RWPE1 (cell line): ENCODE measurements around the gene PDE11A.
"Not testable (repeated sequence)": the region's sequence is repeated elsewhere in the genome, so short reads cannot be mapped to it uniquely, and the experiment has no call there.

ENCODE experiments used
- CTCF ChIA-PET: fragments of 350-600 bp; sonication (Branson Sonifier 250); formaldehyde crosslinking; extraction: SDS; loops from one replicate; lab custom pipeline; 2021; lab: Yijun Ruan, JAX
- POLR2A ChIA-PET: fragments of 400-600 bp; formaldehyde crosslinking; extraction: SDS; loops from one replicate; lab custom pipeline; 2020; ENCODE audit warnings: antibody characterized with exemption; ENCODE audit not compliant: low non-redundant PET; lab: Yijun Ruan, JAX
- DNase-seq: peaks from one replicate; pipeline ENCODE4 v3.0.0; 2012; ENCODE audit warnings: low spot score
- H3K27ac ChIP-seq: fragments of 450-650 bp; 2 replicates; pipeline ENCODE4 v1.5.1; 2017
- CTCF ChIP-seq: fragments of 450-650 bp; conservative IDR thresholded peaks from 2 replicates; pipeline ENCODE4 v1.5.1; 2017; ENCODE audit warnings: low read depth, mild to moderate bottlenecking

The PDE11A gene

GRCh38 chr2:178105566-178105965 is 33.0 kb upstream of the PDE11A start:
- TF ChIP-seq CTCF: no peak
- H3K27ac ChIP-seq: no peak overlapping the region
- POLR2A ChIA-PET: no interaction called here
- CTCF ChIA-PET: interaction anchor here (0.6 to 1.1 kb wide), 4 partner anchors 9 to 310 kb away, joined by 3 to 5 read pairs (median 4); no protein-coding TSS in a partner anchor
- DNase-seq: no peak

GRCh38 chr2:178101321-178102079 is 28.9 kb upstream of the PDE11A start:
- ChIA-PET CTCF (interaction anchor here (0.6 kb wide), 1 partner anchor 33 kb away, joined by 3 read pairs; no protein-coding TSS in a partner anchor), POLR2A (no interaction called here)
- H3K27ac ChIP-seq: no peak overlapping the region
- DNase-seq: peak; percentile 38
- TF ChIP-seq CTCF: no peak

GRCh38 chr2:178093471-178093870 is 20.9 kb upstream of the PDE11A start:
- DNase-seq: no peak
- H3K27ac ChIP-seq: no peak overlapping the region
- TF ChIP-seq CTCF: no peak
- ChIA-PET POLR2A (no interaction called here), CTCF (no interaction called here)

- POLR2A ChIA-PET: no interaction called here
- H3K27ac ChIP-seq: no peak overlapping the region
- no peak for DNase-seq
- TF ChIP-seq CTCF: no peak
- CTCF ChIA-PET: no interaction called here
These were observed 16.2 kb upstream of the PDE11A start for GRCh38 chr2:178088774-178089270.

GRCh38 chr2:178084273-178084672 is 11.7 kb upstream of the PDE11A start:
- no peak for TF ChIP-seq CTCF
- POLR2A ChIA-PET: no interaction called here
- CTCF ChIA-PET: no interaction called here
- no peak overlapping the region for H3K27ac ChIP-seq
- no peak for DNase-seq

GRCh38 chr2:178082408-178083045 is 9.9 kb upstream of the PDE11A start:
- POLR2A ChIA-PET: no interaction called here
- no peak for TF ChIP-seq CTCF
- H3K27ac ChIP-seq: no peak overlapping the region
- CTCF ChIA-PET: interaction anchor here (0.6 kb wide), 1 partner anchor 211 kb away, joined by 3 read pairs; no protein-coding TSS in a partner anchor
- no peak for DNase-seq

DNA sequence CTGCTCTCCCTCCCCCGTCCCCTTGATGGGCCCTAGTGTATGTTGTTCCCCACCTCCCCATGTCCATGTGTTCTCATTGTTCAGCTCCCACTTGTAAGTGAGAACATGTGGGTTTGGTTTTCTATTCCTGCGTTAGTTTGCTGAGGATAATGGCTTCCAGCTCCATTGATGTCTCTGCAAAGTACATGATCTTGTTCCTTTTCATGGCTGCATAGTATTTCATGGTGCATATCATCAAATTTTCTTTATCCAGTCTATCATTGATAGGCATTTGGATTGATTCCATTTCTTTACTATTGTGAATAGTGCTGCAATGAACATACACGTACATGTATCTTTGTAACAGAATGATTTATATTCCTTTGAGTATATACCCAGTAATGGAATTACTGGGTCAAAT is 6.7 kb upstream of the PDE11A start:
- POLR2A ChIA-PET, H3K27ac ChIP-seq, DNase-seq: not testable (repeated sequence)
- CTCF ChIA-PET: interaction anchor here (0.6 kb wide), 1 partner anchor 26 kb away, joined by 5 read pairs; no protein-coding TSS in a partner anchor
